Activated naive CD8-positive, alpha-beta T cell treated with anti-CD3 and anti-CD28 coated beads, Interleukin-2, amount 10 ng/mL, durations not matched to agents 7 days and 5 days (primary cell): ENCODE results near the gene CHST7. TPM values are rescaled to one million over a fixed set of nuclear protein-coding genes. Genes with fewer than 3 reads are reported as not detected.

Experiments used
- ATAC-seq: fragments of 150-1000 bp; cut with Tn5 transposase; one replicate; pipeline ENCODE4 v1.10.0; 2021; ENCODE audit warnings: low read depth, moderate library complexity
- POLR2A ChIA-PET: fragments of 350-600 bp; sonication (Branson Sonifier 250); formaldehyde crosslinking; loops from one replicate; lab custom pipeline; 2021; ENCODE audit warnings: antibody characterized with exemption; lab: Charles Lee
- DNase-seq: peaks from one replicate; pipeline ENCODE4 v3.0.0; 2021
- H3K27ac Mint-ChIP-seq: one replicate; pipeline ENCODE4 v1.8.0; 2022; ENCODE audit warnings: mild to moderate bottlenecking, mixed read lengths
- H3K27me3 Mint-ChIP-seq: one replicate; pipeline ENCODE4 v1.8.0; 2022; ENCODE audit warnings: mild to moderate bottlenecking, moderate library complexity, mixed read lengths
- H3K36me3 Mint-ChIP-seq: one replicate; pipeline ENCODE4 v1.8.0; 2021; ENCODE audit warnings: mild to moderate bottlenecking, mixed read lengths
- H3K4me1 Mint-ChIP-seq: one replicate; pipeline ENCODE4 v1.8.0; 2021; ENCODE audit warnings: mixed read lengths
- H3K4me3 Mint-ChIP-seq: one replicate; pipeline ENCODE4 v1.8.0; 2022; ENCODE audit warnings: mild to moderate bottlenecking, moderate library complexity, mixed read lengths
- H3K9me3 Mint-ChIP-seq: one replicate; pipeline ENCODE4 v1.8.0; 2021; ENCODE audit warnings: mixed read lengths
- total RNA-seq, 2 experiments: library from RNA; stranded (reverse); gene quantifications; one replicate each; pipeline ENCODE4 v1.2.3, GENCODE V29; 2021

Gene CHST7
- total RNA-seq, 2 experiments from 2014 or later = 5.7 to 6.7 TPM

- Mint-ChIP-seq H3K9me3 (no peaks in the 10 kb centered on the region), H3K27me3 (no peaks in the 10 kb centered on the region), H3K36me3 (no peaks in the 10 kb centered on the region), H3K27ac (no peak overlapping the region), H3K4me3 (no peak overlapping the region), H3K4me1 (no peaks in the 10 kb centered on the region)
- POLR2A ChIA-PET = interaction anchor here (1.3 kb wide), 1 partner anchor 12 kb away, joined by 3 read pairs; no protein-coding TSS in a partner anchor
- DNase-seq (no peak), ATAC-seq (no peak)
Measured at GRCh38 chrX:46599051-46599560, 25.5 kb downstream of the CHST7 start.

- ATAC-seq = no peak
- H3K27ac Mint-ChIP-seq = no peak overlapping the region
- no peaks in the 10 kb centered on the region for H3K9me3 Mint-ChIP-seq
- H3K4me1 Mint-ChIP-seq = no peaks in the 10 kb centered on the region
- no peaks in the 10 kb centered on the region for H3K27me3 Mint-ChIP-seq
- no peak overlapping the region for H3K4me3 Mint-ChIP-seq
- no peak for DNase-seq
- no peaks in the 10 kb centered on the region for H3K36me3 Mint-ChIP-seq
- POLR2A ChIA-PET = no interaction called here
Measured at GRCh38 chrX:46601283-46601682, 27.7 kb downstream of the CHST7 start.

GRCh38 chrX:46602468-46603102 lies 29.0 kb downstream of the CHST7 start:
- Mint-ChIP-seq H3K36me3 (no peaks in the 10 kb centered on the region), H3K27me3 (no peaks in the 10 kb centered on the region), H3K27ac (no peak overlapping the region)

GRCh38 chrX:46607916-46608315 lies 34.4 kb downstream of the CHST7 start:
- H3K27ac Mint-ChIP-seq = no peak overlapping the region
- POLR2A ChIA-PET = interaction anchor here (1.0 kb wide), 1 partner anchor 21 kb away, joined by 3 read pairs; no protein-coding TSS in a partner anchor
- H3K4me3 Mint-ChIP-seq = no peak overlapping the region
- H3K27me3 Mint-ChIP-seq = no peaks in the 10 kb centered on the region
- H3K9me3 Mint-ChIP-seq = no peaks in the 10 kb centered on the region
- DNase-seq = no peak
- H3K36me3 Mint-ChIP-seq = no peaks in the 10 kb centered on the region
- ATAC-seq = no peak
- H3K4me1 Mint-ChIP-seq = peaks cover 29% of the 10 kb centered on the region

More at GRCh38 chrX:46602468-46603102, 29.0 kb downstream of the CHST7 start:
- Mint-ChIP-seq H3K9me3 (no peaks in the 10 kb centered on the region), H3K4me3 (no peak overlapping the region), H3K4me1 (peaks cover 2% of the 10 kb centered on the region)
- ATAC-seq = no peak
- POLR2A ChIA-PET = no interaction called here
- no peak for DNase-seq

- peak; percentile 38 for ATAC-seq
- peaks cover 29% of the 10 kb centered on the region for H3K4me1 Mint-ChIP-seq
Measured at GRCh38 chrX:46610070-46610658, 36.6 kb downstream of the CHST7 start.

GRCh38 chrX:46611658-46612362 lies 38.2 kb downstream of the CHST7 start:
- Mint-ChIP-seq H3K9me3 (no peaks in the 10 kb centered on the region), H3K27ac (peak overlapping the region; percentile 80), H3K4me3 (peak overlapping the region; percentile 70), H3K4me1 (peaks cover 29% of the 10 kb centered on the region), H3K27me3 (peaks cover 2% of the 10 kb centered on the region), H3K36me3 (peaks cover 4% of the 10 kb centered on the region)
- POLR2A ChIA-PET = interaction anchor here (0.5 to 1.8 kb wide), 7 partner anchors 9 to 842 kb away, joined by 3 to 6 read pairs (median 3); no protein-coding TSS in a partner anchor
- DNase-seq (peak; percentile 66), ATAC-seq (peak; percentile 85)

More at GRCh38 chrX:46610070-46610658, 36.6 kb downstream of the CHST7 start:
- no peak for DNase-seq
- H3K9me3 Mint-ChIP-seq = no peaks in the 10 kb centered on the region
- H3K36me3 Mint-ChIP-seq = peaks cover 4% of the 10 kb centered on the region
- POLR2A ChIA-PET = interaction anchor here (1.3 to 1.8 kb wide), 2 partner anchors 11 to 36 kb away, joined by 3 to 5 read pairs; no protein-coding TSS in a partner anchor
- H3K27me3 Mint-ChIP-seq = no peaks in the 10 kb centered on the region
- H3K4me3 Mint-ChIP-seq = peak overlapping the region; percentile 33
- peak overlapping the region; percentile 62 for H3K27ac Mint-ChIP-seq

- Mint-ChIP-seq H3K4me3 (peak overlapping the region; percentile 39), H3K27ac (peak overlapping the region; percentile 66), H3K27me3 (peaks cover 2% of the 10 kb centered on the region), H3K4me1 (peaks cover 14% of the 10 kb centered on the region), H3K36me3 (peaks cover 20% of the 10 kb centered on the region), H3K9me3 (peaks cover 1% of the 10 kb centered on the region)
- ATAC-seq (peak; percentile 73), DNase-seq (no peak)
- POLR2A ChIA-PET = no interaction called here
Measured at GRCh38 chrX:46617906-46618305, 44.3 kb downstream of the CHST7 start.

GRCh38 chrX:46618947-46619346 lies 45.4 kb downstream of the CHST7 start:
- H3K9me3 Mint-ChIP-seq = peaks cover 1% of the 10 kb centered on the region
- H3K27me3 Mint-ChIP-seq = peaks cover 2% of the 10 kb centered on the region
- H3K4me3 Mint-ChIP-seq = no peak overlapping the region
- POLR2A ChIA-PET = no interaction called here
- DNase-seq (no peak), ATAC-seq (no peak)
- H3K4me1 Mint-ChIP-seq = peaks cover 14% of the 10 kb centered on the region
- H3K36me3 Mint-ChIP-seq = peaks cover 16% of the 10 kb centered on the region
- no peak overlapping the region for H3K27ac Mint-ChIP-seq

- ATAC-seq (no peak), DNase-seq (no peak)
- Mint-ChIP-seq H3K27me3 (peaks cover 2% of the 10 kb centered on the region), H3K4me3 (no peak overlapping the region), H3K9me3 (peaks cover 1% of the 10 kb centered on the region), H3K4me1 (peaks cover 14% of the 10 kb centered on the region), H3K36me3 (peaks cover 16% of the 10 kb centered on the region), H3K27ac (no peak overlapping the region)
- POLR2A ChIA-PET = interaction anchor here (2.1 kb wide), 1 partner anchor 9 kb away, joined by 5 read pairs; no protein-coding TSS in a partner anchor
Measured at GRCh38 chrX:46620505-46620904, 46.9 kb downstream of the CHST7 start.

- Mint-ChIP-seq H3K27ac (no peak overlapping the region), H3K4me3 (no peak overlapping the region), H3K27me3 (peaks cover under 1% of the 10 kb centered on the region), H3K36me3 (peaks cover 17% of the 10 kb centered on the region), H3K4me1 (peaks cover 15% of the 10 kb centered on the region), H3K9me3 (peaks cover 1% of the 10 kb centered on the region)
- ATAC-seq (no peak), DNase-seq (no peak)
- POLR2A ChIA-PET = interaction anchor here (0.6 to 2.1 kb wide), 2 partner anchors 10 to 17 kb away, joined by 3 to 5 read pairs; no protein-coding TSS in a partner anchor
Measured at GRCh38 chrX:46621572-46621971, 48.0 kb downstream of the CHST7 start.

- DNase-seq (no peak), ATAC-seq (no peak)
- Mint-ChIP-seq H3K27me3 (no peaks in the 10 kb centered on the region), H3K36me3 (peaks cover 5% of the 10 kb centered on the region), H3K4me1 (peaks cover 13% of the 10 kb centered on the region), H3K4me3 (no peak overlapping the region), H3K9me3 (no peaks in the 10 kb centered on the region), H3K27ac (no peak overlapping the region)
- POLR2A ChIA-PET = interaction anchor here (1.6 kb wide), 1 partner anchor 12 kb away, joined by 3 read pairs; no protein-coding TSS in a partner anchor
Measured at GRCh38 chrX:46624090-46624786, 50.7 kb downstream of the CHST7 start.

- H3K27me3 Mint-ChIP-seq = no peaks in the 10 kb centered on the region
- no peak overlapping the region for H3K27ac Mint-ChIP-seq
- ATAC-seq (no peak), DNase-seq (no peak)
- POLR2A ChIA-PET = no interaction called here
- H3K36me3 Mint-ChIP-seq = peaks cover 5% of the 10 kb centered on the region
- peaks cover 13% of the 10 kb centered on the region for H3K4me1 Mint-ChIP-seq
- no peaks in the 10 kb centered on the region for H3K9me3 Mint-ChIP-seq
- no peak overlapping the region for H3K4me3 Mint-ChIP-seq
Measured at GRCh38 chrX:46626566-46626965, 53.0 kb downstream of the CHST7 start.
